Panc1 (cell line): ENCODE data around the gene TRIM17.

Experiments used
- CTCF ChIP-seq: fragments of 450-650 bp; IDR thresholded peaks from 2 replicates; pipeline ENCODE4 v1.5.1; 2017; ENCODE audit warnings: mild to moderate bottlenecking
- TF ChIP-seq, protein P1 (sequence below), 2 experiments: IDR thresholded peaks; 2 replicates each; pipeline ENCODE4 v1.6.1; 2011 to 2012; ENCODE audit warnings: low read depth in 2 of 2, control low read depth in 1 of 2, low read length in 1 of 2, mild to moderate bottlenecking in 1 of 2, moderate library complexity in 1 of 2; ENCODE audit not compliant: insufficient read depth in 1 of 2

- no peak for TF ChIP-seq CTCF
- TF ChIP-seq, protein P1, sequence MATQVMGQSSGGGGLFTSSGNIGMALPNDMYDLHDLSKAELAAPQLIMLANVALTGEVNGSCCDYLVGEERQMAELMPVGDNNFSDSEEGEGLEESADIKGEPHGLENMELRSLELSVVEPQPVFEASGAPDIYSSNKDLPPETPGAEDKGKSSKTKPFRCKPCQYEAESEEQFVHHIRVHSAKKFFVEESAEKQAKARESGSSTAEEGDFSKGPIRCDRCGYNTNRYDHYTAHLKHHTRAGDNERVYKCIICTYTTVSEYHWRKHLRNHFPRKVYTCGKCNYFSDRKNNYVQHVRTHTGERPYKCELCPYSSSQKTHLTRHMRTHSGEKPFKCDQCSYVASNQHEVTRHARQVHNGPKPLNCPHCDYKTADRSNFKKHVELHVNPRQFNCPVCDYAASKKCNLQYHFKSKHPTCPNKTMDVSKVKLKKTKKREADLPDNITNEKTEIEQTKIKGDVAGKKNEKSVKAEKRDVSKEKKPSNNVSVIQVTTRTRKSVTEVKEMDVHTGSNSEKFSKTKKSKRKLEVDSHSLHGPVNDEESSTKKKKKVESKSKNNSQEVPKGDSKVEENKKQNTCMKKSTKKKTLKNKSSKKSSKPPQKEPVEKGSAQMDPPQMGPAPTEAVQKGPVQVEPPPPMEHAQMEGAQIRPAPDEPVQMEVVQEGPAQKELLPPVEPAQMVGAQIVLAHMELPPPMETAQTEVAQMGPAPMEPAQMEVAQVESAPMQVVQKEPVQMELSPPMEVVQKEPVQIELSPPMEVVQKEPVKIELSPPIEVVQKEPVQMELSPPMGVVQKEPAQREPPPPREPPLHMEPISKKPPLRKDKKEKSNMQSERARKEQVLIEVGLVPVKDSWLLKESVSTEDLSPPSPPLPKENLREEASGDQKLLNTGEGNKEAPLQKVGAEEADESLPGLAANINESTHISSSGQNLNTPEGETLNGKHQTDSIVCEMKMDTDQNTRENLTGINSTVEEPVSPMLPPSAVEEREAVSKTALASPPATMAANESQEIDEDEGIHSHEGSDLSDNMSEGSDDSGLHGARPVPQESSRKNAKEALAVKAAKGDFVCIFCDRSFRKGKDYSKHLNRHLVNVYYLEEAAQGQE (IDR thresholded peaks at IDR 0.05; ENCODE audit: insufficient read depth in 1 of 2, low read depth in 2 of 2, low read length in 1 of 2), result no peak
These were observed 46.4 kb upstream of the TRIM17 start for GRCh38 chr1:228463009-228463558.
